ENCODE results near the gene PLAAT3.

DNA sequence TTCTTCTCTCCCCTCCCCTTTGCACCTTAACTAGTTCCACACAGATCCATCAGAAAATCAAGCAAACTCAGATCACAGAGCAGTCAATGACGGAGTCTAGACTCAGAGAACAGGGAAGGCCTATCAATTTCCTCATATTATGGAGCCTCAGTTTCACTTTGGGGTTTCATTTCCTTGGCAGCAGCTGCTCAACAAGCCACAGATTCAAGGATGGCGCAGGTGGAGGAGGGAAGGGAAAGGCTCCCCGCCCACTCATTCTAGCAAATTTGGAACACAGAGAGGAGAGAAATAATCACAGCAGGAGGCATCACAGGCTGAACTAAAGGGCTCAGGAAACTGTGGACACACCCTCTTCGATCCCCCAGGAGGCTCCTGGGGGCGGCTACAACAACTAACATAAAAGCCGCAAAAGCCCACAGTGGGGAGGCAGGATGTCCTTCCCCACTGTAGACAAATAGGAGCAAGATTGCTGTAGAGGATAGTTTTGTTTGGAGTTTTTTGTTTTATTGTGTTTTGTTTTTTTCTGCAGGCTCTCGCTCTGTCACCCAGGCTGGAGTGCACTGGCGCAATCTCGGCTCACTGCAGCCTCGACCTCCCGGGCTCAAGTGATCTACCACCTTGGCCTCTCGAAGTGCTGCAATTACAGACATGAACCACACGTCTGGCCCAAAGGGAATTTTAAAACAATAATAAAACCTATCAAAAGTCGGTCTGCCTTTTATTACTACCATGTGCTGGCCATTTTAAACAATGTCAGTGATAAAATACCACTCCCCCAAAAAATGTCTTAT is 3.4 kb downstream of the PLAAT3 start:
- TF ChIP-seq FOXP2 (optimal IDR thresholded peaks at IDR 0.05; ENCODE audit: control extremely low read depth, extremely low read length, insufficient read depth) (no peak), EZH2 (IDR thresholded peaks at IDR 0.05) (no peak)
